GM18526 (cell line): Measurements from ENCODE around the gene AHRR.

ENCODE experiments used
- POLR2A ChIP-seq: IDR thresholded peaks from 3 replicates; pipeline ENCODE4 v1.6.1; 2011; ENCODE audit not compliant: insufficient read length; ENCODE audit errors: extremely low read depth

AHRR gene

DNA sequence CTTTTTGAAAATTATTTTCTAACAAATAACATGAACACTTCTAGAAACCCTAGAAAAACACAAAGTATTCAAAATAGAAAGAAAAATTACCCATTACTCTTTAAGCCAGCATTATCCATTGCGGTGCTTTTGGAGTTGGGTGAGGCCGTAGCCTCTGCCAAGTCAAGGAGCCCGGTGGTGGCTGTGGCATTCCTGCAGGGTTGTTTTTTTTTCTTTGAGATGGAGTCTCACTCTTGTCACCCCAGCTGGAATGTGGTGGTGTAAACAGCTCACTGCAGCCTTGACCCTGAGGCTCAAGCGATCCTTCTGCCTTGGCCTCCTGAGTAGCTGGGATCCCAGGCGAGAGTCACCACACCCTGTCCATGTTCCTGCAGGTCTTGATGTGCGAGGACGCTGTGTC is 8.2 kb upstream of the AHRR start:
- TF ChIP-seq POLR2A = no peak

DNA sequence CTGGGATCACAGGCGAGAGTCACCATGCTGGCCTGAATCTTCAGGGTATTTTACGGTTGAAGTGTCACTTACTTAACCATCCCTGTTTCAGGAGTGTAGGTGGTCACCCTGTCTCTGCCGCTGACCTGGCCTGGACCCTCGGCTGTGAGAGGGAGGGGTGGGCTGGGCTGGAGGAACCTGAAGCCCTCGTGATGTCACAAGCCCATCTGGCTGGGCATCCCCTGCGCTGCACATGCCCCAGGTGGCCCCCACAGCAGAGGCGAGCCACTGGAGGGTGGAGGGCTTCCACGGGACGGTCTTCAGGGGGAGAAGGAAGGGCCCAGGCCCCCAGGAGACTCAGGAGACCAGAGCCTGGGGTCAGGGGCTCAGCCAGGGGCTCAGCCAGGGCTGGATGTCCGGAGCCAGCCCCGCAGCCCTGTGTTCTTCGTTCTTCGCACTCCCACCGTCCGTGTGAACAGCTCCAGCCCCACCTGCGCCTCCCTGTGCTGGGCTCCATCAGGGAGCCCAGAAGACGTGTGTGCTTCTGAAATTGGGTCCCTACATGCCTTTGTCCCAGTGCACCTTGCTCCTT is 7.6 kb upstream of the AHRR start:
- TF ChIP-seq POLR2A = no peak

DNA sequence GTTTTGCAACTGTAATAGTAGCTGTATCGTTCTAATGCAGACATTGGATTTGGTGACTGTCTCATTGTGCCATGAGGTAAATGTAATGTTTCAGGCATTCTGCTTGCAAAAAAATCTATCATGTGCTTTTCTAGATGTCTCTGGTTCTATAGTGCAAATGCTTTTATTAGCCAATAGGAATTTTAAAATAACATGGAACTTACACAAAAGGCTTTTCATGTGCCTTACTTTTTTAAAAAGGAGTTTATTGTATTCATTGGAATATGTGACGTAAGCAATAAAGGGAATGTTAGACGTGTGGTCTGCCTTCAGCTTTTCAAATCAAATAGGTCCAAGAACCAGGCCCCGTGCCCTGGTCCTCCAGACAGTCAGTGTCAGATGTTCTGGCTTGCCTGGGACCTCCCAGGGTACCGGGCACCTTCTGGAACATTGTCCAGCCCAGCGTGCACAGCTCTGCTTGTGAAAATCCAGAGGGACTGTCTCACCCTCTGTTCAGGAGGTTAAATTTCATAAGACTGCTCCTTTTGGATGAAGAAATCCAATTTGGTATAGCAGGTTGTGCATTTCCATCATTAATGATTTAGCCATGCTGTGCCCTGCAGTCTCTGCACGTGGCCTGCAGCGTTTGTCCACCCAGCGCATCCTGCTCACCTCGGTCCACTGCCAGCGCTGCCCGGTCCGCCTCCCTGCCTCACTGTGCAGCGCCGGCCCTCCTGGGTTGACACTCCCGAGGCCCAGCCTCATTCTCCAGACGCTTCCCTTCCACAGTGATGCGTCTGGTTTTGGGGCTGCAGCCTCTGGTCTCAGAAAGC is 6.6 kb upstream of the AHRR start:
- no peak for TF ChIP-seq POLR2A

DNA sequence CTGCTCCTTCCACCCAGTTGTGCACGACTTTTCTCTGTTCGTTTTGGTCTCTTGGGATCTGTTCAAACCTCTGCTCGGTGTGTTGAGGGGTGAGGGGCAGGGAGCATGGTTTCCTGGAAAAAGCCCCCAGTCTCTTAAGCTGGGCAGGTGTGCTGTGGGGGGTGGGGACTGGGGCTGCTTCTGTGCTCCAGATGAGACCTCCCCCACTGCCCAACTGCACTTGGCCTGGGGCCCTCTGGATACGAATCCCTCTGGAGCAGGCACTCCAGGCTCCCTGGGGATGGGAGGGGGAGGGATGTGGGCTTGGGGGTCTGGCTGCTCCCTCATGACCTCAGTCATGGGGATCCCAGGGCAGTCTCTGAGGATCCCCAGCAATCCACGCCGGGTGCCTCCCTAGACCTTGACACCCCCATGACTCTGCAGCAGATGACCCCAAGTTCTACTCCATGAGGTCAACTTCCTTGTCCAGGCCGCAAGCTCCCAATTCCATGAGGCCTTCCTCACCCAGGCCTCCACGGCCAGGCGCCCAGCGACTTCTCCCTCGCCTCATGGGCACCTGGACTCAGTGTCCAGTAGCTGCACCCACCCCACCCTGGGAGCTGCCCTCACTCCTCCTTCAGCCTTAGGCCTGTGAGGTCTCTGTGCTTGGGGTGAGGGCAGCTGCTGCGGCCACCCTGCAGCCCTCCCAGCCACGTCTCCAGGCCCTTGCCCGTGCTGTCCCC is 5.9 kb upstream of the AHRR start:
- TF ChIP-seq POLR2A = no peak

DNA sequence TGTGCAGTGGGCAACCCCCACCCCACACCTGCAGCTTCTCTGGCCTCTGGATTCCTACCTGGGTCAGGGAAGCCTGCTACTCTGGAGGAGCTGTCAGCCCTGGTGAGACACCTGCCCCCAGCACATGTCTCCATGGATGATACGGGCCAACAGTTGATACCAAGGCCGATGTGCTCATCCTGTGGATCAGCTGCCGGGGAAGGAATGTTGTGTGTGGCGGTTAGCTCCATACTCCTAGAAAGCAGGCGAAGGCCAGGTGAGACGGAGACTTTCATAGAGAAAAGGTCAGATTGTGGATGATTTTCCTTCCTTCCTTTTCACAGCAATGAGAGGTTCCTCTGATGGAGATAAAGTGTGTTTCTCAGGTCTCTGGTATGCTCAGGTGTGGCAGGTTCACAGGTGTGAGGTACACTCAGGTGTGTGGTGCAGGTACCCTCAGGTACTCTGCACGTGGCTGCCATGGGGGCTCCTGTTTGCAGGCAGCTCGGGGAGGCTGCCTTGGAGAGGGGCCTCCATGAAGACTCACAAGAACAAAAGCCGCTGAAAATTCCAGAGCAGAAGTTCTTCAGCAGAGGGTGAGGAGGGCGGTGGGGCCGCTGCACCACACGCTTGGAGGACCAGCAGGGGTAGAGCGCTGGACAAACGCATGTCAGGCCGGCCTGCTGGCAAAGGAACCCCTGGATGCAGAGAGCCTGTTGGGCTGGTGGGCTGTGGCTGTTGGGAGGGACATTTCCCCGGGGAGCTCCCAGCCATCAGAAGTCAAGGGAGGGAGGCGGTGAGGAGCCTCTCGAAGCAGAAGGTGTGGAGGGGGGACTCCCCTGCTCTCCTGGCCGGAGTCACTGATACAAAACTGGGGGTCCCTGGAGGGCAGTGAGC is 5.1 kb upstream of the AHRR start:
- TF ChIP-seq POLR2A = no peak

DNA sequence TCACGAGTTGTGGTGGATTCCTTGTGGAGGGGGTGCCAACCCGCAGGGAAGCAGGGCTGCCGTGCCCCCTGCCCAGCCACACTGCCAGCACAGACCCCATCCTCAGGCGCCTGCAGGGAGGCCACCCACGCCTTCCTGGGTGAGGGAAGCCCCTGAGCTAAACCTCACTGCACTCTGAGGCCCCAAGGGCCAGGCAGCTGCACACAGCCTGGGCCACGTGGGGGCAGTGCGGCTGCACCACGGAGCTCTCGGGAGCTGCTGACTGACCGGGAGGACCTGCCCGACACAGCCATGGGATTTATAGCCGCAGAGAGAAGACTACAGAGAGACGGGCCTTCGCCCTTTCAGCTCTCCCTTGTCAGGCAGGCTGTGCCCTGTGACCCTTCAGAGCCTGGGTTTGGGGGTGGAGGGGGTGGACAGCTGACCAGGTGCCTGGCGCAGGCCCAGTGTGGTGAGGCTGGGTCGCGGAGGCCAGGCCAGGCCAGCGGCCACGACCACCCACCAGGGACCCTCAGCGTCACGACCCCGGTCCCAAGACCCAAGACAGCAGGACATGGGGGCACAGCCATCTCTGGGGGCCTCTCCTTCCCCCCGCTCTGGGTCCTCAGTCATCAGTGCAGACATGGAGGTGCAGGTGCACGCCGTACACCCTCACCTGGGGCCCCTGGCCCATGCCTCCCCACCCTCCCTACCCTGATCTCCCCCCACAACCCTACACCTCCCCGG is 4.3 kb upstream of the AHRR start:
- TF ChIP-seq POLR2A = no peak

- TF ChIP-seq POLR2A = no peak
These were observed 3.1 kb upstream of the AHRR start for GRCh38 chr5:318341-318897.

- TF ChIP-seq POLR2A = no peak
These were observed 2.4 kb upstream of the AHRR start for GRCh38 chr5:318931-319601.

DNA sequence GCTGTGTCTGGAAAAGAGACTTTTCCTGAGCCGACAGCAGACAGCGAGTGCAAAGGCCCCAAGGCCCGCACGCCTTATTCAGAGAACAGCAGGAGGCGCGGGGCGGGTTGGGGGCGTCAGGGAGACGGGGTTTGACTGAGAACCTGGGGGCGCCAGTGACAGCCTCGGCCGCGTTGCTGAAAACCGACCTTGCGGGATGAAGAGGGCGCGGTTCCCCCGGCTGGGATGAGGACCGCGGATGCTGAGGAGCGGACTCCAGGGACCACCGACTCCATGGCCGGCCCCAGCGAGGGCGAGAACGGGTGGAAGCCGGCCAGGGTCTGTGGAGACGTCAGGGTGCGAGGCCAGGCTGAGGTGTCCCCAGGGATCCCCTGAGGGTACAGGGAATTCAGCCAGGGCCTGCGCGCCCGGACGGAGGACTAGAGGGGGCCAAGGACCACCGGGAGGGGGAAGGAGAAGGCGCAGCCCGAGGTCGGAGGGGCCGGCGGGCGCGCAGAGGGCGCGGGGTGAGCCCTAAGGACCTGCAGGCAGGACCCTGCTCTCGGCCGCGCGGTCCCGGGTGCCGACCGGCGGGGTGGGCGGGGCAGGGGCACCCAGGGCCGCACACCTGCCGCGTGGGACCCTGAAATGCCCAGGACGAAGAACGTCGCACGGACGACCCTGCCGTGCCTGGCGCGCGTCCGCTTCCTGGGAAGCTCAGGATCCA is 837 bp upstream of the AHRR start:
- no peak for TF ChIP-seq POLR2A

DNA sequence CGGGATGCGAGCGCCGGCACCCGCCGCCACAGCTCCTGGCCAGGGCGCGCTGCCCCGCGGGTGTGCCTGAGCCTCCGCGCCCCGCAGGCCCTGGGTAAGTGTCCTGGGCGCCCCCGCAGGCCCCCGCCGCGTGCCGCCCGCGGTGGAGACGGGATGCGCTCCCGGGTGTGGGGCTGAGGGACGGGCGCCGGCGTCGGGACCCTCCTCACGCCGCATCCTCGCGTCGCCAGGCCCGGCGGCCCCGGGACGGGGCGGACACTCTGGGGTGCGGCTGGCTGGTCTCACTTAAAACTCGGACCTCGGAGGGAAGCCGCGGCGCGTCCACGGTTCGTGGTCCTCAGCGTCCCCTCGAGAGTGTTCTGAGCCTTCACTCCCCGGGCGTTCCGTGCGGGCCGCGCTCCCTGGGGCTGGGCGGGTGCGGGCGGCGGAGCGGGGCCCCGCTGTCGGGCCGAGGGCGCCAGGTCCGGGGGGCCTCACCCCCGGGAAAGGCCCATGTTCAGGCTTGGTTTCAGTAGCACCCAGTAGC is 275 bp downstream of the AHRR start:
- TF ChIP-seq POLR2A = peak; percentile 27

GRCh38 chr5:322281-322941 is 897 bp downstream of the AHRR start:
- peak; percentile 32 for TF ChIP-seq POLR2A
